Mesothelial cell of epicardium (in vitro differentiated cells): Measurements from ENCODE around the gene WWOX. TPM values are rescaled to one million over a fixed set of nuclear protein-coding genes. Genes with fewer than 3 reads are reported as not detected.

Source experiments
- DNase-seq, 2 experiments: peaks; one replicate each; pipeline ENCODE4 v3.0.0; 2021; ENCODE audit warnings: low spot score in 2 of 2; ENCODE audit not compliant: unreplicated experiment in 2 of 2
- H3K27ac Mint-ChIP-seq: 2 replicates; pipeline ENCODE4 v1.8.0; 2021; ENCODE audit warnings: mixed read lengths
- H3K27me3 Mint-ChIP-seq: 2 replicates; pipeline ENCODE4 v1.8.0; 2021; ENCODE audit warnings: low read depth, mixed read lengths
- H3K36me3 Mint-ChIP-seq: 2 replicates; pipeline ENCODE4 v1.8.0; 2021; ENCODE audit warnings: mixed read lengths
- H3K4me1 Mint-ChIP-seq: 2 replicates; pipeline ENCODE4 v1.8.0; 2021; ENCODE audit warnings: mixed read lengths
- H3K4me3 Mint-ChIP-seq: 2 replicates; pipeline ENCODE4 v1.8.0; 2021; ENCODE audit warnings: mild to moderate bottlenecking, moderate library complexity, mixed read lengths
- H3K9me3 Mint-ChIP-seq: 2 replicates; pipeline ENCODE4 v1.8.0; 2021; ENCODE audit warnings: mixed read lengths
- total RNA-seq: library from RNA; stranded (reverse); gene quantifications from 3 replicates; pipeline ENCODE4 v1.2.1, GENCODE V29; 2021
- TF ChIP-seq, protein P1 (sequence below): fragments of 200-600 bp; sonication (generic); IDR thresholded peaks from one replicate; pipeline ENCODE4 v1.5.0; 2021; ENCODE audit warnings: antibody characterized with exemption; ENCODE audit not compliant: unreplicated experiment

WWOX gene
- total RNA-seq, 1 donor from 2014 or later = 29.7 TPM

- TF ChIP-seq, protein P1, sequence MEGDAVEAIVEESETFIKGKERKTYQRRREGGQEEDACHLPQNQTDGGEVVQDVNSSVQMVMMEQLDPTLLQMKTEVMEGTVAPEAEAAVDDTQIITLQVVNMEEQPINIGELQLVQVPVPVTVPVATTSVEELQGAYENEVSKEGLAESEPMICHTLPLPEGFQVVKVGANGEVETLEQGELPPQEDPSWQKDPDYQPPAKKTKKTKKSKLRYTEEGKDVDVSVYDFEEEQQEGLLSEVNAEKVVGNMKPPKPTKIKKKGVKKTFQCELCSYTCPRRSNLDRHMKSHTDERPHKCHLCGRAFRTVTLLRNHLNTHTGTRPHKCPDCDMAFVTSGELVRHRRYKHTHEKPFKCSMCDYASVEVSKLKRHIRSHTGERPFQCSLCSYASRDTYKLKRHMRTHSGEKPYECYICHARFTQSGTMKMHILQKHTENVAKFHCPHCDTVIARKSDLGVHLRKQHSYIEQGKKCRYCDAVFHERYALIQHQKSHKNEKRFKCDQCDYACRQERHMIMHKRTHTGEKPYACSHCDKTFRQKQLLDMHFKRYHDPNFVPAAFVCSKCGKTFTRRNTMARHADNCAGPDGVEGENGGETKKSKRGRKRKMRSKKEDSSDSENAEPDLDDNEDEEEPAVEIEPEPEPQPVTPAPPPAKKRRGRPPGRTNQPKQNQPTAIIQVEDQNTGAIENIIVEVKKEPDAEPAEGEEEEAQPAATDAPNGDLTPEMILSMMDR = no peak
- Mint-ChIP-seq H3K4me3 (no peak overlapping the region), H3K9me3 (peaks cover 5% of the 10 kb centered on the region), H3K36me3 (peaks cover 5% of the 10 kb centered on the region), H3K4me1 (peaks cover 5% of the 10 kb centered on the region), H3K27ac (no peak overlapping the region), H3K27me3 (no peaks in the 10 kb centered on the region)
- DNase-seq = no peak
Observed at GRCh38 chr16:78392585-78393195, 293.2 kb downstream of the WWOX start.

- H3K4me3 Mint-ChIP-seq = no peak overlapping the region
- peaks cover 5% of the 10 kb centered on the region for H3K36me3 Mint-ChIP-seq
- H3K4me1 Mint-ChIP-seq = peaks cover 2% of the 10 kb centered on the region
- no peak for DNase-seq
- no peaks in the 10 kb centered on the region for H3K27me3 Mint-ChIP-seq
- TF ChIP-seq, protein P1 = no peak
- peaks cover 5% of the 10 kb centered on the region for H3K9me3 Mint-ChIP-seq
- H3K27ac Mint-ChIP-seq = no peak overlapping the region
Observed at GRCh38 chr16:78395035-78395434, 295.6 kb downstream of the WWOX start.

- H3K27ac Mint-ChIP-seq = no peak overlapping the region
- no peaks in the 10 kb centered on the region for H3K4me1 Mint-ChIP-seq
- TF ChIP-seq, protein P1 = peak; percentile 78
- peaks cover 5% of the 10 kb centered on the region for H3K36me3 Mint-ChIP-seq
- peaks cover 5% of the 10 kb centered on the region for H3K9me3 Mint-ChIP-seq
- H3K27me3 Mint-ChIP-seq = no peaks in the 10 kb centered on the region
- H3K4me3 Mint-ChIP-seq = no peak overlapping the region
- DNase-seq = no peak
Observed at GRCh38 chr16:78396046-78396445, 296.6 kb downstream of the WWOX start.

GRCh38 chr16:78396673-78397072, 297.2 kb downstream of the WWOX start:
- Mint-ChIP-seq H3K36me3 (peaks cover 5% of the 10 kb centered on the region), H3K27me3 (no peaks in the 10 kb centered on the region), H3K27ac (no peak overlapping the region), H3K4me1 (no peaks in the 10 kb centered on the region), H3K4me3 (no peak overlapping the region), H3K9me3 (peaks cover 5% of the 10 kb centered on the region)
- no peak for DNase-seq
- TF ChIP-seq, protein P1 = no peak

DNA sequence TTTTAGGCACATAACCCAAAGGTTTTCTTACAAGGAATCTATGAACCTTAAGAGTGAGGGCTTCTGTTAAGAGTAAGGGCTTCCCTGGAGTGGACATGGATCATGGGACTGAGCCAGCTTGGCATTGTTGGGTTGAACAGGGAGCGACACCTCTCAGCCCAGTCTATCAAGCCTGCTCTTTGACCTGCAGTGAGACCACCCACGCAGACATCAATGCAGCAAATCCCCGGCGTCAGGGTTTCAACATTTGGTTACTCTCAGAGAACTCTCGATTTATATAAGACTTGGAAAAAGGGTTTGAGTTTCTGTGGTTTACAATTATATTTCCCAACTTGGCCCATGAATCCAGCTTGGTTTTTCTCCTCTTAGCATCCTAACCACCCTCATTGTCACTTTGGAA, 299.9 kb downstream of the WWOX start:
- Mint-ChIP-seq H3K27me3 (no peaks in the 10 kb centered on the region), H3K9me3 (no peaks in the 10 kb centered on the region), H3K4me1 (no peaks in the 10 kb centered on the region), H3K27ac (no peak overlapping the region), H3K4me3 (no peak overlapping the region), H3K36me3 (no peaks in the 10 kb centered on the region)
- TF ChIP-seq, protein P1 = no peak
- DNase-seq = no peak

DNA sequence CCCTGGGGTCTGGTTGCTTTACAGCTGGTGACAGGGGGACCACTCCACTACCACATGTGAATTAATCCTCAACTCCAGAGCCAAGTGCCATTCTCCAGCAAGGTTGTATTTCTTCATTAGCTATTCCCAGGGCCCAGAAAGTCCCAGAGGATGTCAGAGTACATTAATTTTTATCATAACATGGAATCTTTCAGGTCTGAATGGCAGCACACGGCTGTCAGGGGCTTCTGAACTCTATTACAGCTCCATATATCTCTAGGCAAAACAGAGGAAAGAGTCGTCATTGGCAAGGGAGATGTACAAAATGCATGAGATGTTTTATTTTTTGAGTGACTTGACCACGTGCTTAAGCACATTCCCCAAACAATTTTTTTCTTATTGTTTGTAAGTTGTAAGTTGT, 303.4 kb downstream of the WWOX start:
- Mint-ChIP-seq H3K4me3 (no peak overlapping the region), H3K27ac (no peak overlapping the region), H3K36me3 (no peaks in the 10 kb centered on the region), H3K27me3 (no peaks in the 10 kb centered on the region), H3K4me1 (no peaks in the 10 kb centered on the region), H3K9me3 (peaks cover 5% of the 10 kb centered on the region)
- TF ChIP-seq, protein P1 = no peak
- DNase-seq = no peak
